OCI-LY1 (cell line): ENCODE measurements around the gene HEATR1.
"Not testable (repeated sequence)": the region's sequence is repeated elsewhere in the genome, so short reads cannot be mapped to it uniquely, and the experiment has no call there.

Experiments used
- H2AFZ ChIP-seq: fragments of 200-600 bp; sonication (generic), shearing (Covaris generic); 2 replicates; pipeline ENCODE4 v1.6.0; 2014; ENCODE audit warnings: antibody characterized with exemption, mild to moderate bottlenecking, low read length
- H3F3A ChIP-seq: fragments of 200-600 bp; sonication (generic), shearing (Covaris generic); 2 replicates; pipeline ENCODE4 v1.6.0; 2014; ENCODE audit warnings: mild to moderate bottlenecking, antibody characterized with exemption, low read length, moderate library complexity; ENCODE audit not compliant: insufficient read depth
- H3K27ac ChIP-seq: fragments of 200-600 bp; sonication (generic); 2 replicates; pipeline ENCODE4 v1.5.1; 2014; ENCODE audit warnings: low read length, mixed run types, mild to moderate bottlenecking, low read depth; ENCODE audit not compliant: poor library complexity, severe bottlenecking
- H3K27me3 ChIP-seq: fragments of 200-600 bp; sonication (generic); 2 replicates; pipeline ENCODE4 v1.6.0; 2014; ENCODE audit warnings: antibody characterized with exemption, mild to moderate bottlenecking, low read length, moderate library complexity; ENCODE audit not compliant: insufficient read depth
- H3K36me3 ChIP-seq: fragments of 200-600 bp; sonication (generic); 2 replicates; pipeline ENCODE4 v1.6.1; 2014; ENCODE audit warnings: mild to moderate bottlenecking, antibody characterized with exemption, low read length, moderate library complexity, mixed read lengths; ENCODE audit not compliant: insufficient read depth
- H3K4me1 ChIP-seq: fragments of 200-600 bp; sonication (generic); 2 replicates; pipeline ENCODE4 v1.5.1; 2014; ENCODE audit warnings: mild to moderate bottlenecking, low read length, moderate library complexity; ENCODE audit not compliant: insufficient read depth, severe bottlenecking
- H3K4me2 ChIP-seq: fragments of 200-600 bp; sonication (generic), shearing (Covaris generic); 2 replicates; pipeline ENCODE4 v1.6.1; 2014; ENCODE audit warnings: low read length
- H3K4me3 ChIP-seq: fragments of 200-600 bp; sonication (generic); 2 replicates; pipeline ENCODE4 v1.5.1; 2014; ENCODE audit warnings: low read length, low read depth, mild to moderate bottlenecking, mixed read lengths; ENCODE audit not compliant: poor library complexity, severe bottlenecking
- H3K79me2 ChIP-seq: fragments of 200-600 bp; shearing (Covaris generic); 2 replicates; pipeline ENCODE4 v1.6.1; 2016; ENCODE audit warnings: mixed run types, low read length, mixed read lengths; ENCODE audit not compliant: insufficient read depth
- H3K9ac ChIP-seq: fragments of 200-600 bp; sonication (generic), shearing (Covaris generic); 2 replicates; pipeline ENCODE4 v1.6.1; 2014; ENCODE audit warnings: mild to moderate bottlenecking, low read length, mixed read lengths
- H3K9me2 ChIP-seq: fragments of 200-600 bp; sonication (generic), shearing (Covaris generic); 2 replicates; pipeline ENCODE4 v1.6.1; 2014; ENCODE audit warnings: low read depth, mild to moderate bottlenecking, low read length, mixed read lengths
- H3K9me3 ChIP-seq: fragments of 200-600 bp; shearing (Covaris generic); 2 replicates; pipeline ENCODE4 v1.6.1; 2014; ENCODE audit warnings: low read length, mixed read lengths
- H4K20me1 ChIP-seq: fragments of 200-600 bp; sonication (generic), shearing (Covaris generic); 2 replicates; pipeline ENCODE4 v1.6.0; 2016; ENCODE audit warnings: mild to moderate bottlenecking, low read length; ENCODE audit not compliant: insufficient read depth
- EZH2 ChIP-seq: fragments of 200-600 bp; sonication (generic), shearing (Covaris generic); IDR thresholded peaks from 2 replicates; pipeline ENCODE4 v1.8.0; 2017; ENCODE audit warnings: borderline replicate concordance, mixed run types, mild to moderate bottlenecking, antibody characterized with exemption, low read length, moderate library complexity, mixed read lengths
- TF ChIP-seq, protein P1 (sequence below): fragments of 200-600 bp; sonication (generic), shearing (Covaris generic); IDR thresholded peaks from 2 replicates; pipeline ENCODE4 v1.5.1; 2017; ENCODE audit warnings: mild to moderate bottlenecking, antibody characterized with exemption, low read length, moderate library complexity, mixed read lengths

HEATR1 gene

GRCh38 chr1:236509203-236509602, 95.1 kb downstream of the HEATR1 start:
- no peak overlapping the region for H3K4me3 ChIP-seq
- H4K20me1 ChIP-seq, result no peaks in the 10 kb centered on the region
- H3K4me1 ChIP-seq, result no peaks in the 10 kb centered on the region
- H3K9me2 ChIP-seq, result no peaks in the 10 kb centered on the region
- TF ChIP-seq, protein P1, sequence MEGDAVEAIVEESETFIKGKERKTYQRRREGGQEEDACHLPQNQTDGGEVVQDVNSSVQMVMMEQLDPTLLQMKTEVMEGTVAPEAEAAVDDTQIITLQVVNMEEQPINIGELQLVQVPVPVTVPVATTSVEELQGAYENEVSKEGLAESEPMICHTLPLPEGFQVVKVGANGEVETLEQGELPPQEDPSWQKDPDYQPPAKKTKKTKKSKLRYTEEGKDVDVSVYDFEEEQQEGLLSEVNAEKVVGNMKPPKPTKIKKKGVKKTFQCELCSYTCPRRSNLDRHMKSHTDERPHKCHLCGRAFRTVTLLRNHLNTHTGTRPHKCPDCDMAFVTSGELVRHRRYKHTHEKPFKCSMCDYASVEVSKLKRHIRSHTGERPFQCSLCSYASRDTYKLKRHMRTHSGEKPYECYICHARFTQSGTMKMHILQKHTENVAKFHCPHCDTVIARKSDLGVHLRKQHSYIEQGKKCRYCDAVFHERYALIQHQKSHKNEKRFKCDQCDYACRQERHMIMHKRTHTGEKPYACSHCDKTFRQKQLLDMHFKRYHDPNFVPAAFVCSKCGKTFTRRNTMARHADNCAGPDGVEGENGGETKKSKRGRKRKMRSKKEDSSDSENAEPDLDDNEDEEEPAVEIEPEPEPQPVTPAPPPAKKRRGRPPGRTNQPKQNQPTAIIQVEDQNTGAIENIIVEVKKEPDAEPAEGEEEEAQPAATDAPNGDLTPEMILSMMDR, result no peak
- TF ChIP-seq EZH2, result no peak
- no peaks in the 10 kb centered on the region for H3K9me3 ChIP-seq
- H3K27ac ChIP-seq, result no peak overlapping the region
- no peaks in the 10 kb centered on the region for H3K36me3 ChIP-seq
- no peak overlapping the region for H3K9ac ChIP-seq
- no peak overlapping the region for H2AFZ ChIP-seq
- H3K27me3 ChIP-seq, result no peaks in the 10 kb centered on the region
- H3F3A ChIP-seq, result no peaks in the 10 kb centered on the region
- no peak overlapping the region for H3K4me2 ChIP-seq
- H3K79me2 ChIP-seq, result no peaks in the 10 kb centered on the region

DNA sequence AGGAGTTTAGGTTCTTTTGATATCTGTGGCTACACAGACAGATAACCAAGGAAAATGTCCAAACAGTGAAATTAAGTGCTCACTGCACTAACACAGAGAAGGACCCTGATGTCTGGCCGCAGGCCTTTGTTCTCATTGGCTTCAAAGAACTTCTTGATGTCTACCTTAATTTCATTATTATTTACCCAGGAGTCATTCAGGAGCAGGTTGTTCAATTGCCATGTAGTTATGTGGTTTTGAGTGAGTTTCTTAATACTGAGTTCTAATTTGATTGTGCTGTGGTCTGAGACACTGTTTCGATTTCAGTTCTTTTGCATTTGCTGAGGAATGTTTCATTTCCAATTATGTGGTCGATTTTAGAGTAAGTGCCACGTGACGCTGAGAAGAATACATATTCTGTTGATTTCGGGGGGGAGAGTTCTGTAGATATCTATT, 95.7 kb downstream of the HEATR1 start:
- no peaks in the 10 kb centered on the region for H3K9me3 ChIP-seq
- H3K4me3 ChIP-seq, result no peak overlapping the region
- no peaks in the 10 kb centered on the region for H3K27me3 ChIP-seq
- TF ChIP-seq, protein P1, result no peak
- no peak for TF ChIP-seq EZH2
- no peaks in the 10 kb centered on the region for H4K20me1 ChIP-seq
- no peaks in the 10 kb centered on the region for H3K4me1 ChIP-seq
- H3K9me2 ChIP-seq, result no peaks in the 10 kb centered on the region
- no peak overlapping the region for H3K9ac ChIP-seq
- no peaks in the 10 kb centered on the region for H3K36me3 ChIP-seq
- H3K4me2 ChIP-seq, result no peak overlapping the region
- H3F3A ChIP-seq, result no peaks in the 10 kb centered on the region
- H3K27ac ChIP-seq, result no peak overlapping the region
- H3K79me2 ChIP-seq, result no peaks in the 10 kb centered on the region
- no peak overlapping the region for H2AFZ ChIP-seq

DNA sequence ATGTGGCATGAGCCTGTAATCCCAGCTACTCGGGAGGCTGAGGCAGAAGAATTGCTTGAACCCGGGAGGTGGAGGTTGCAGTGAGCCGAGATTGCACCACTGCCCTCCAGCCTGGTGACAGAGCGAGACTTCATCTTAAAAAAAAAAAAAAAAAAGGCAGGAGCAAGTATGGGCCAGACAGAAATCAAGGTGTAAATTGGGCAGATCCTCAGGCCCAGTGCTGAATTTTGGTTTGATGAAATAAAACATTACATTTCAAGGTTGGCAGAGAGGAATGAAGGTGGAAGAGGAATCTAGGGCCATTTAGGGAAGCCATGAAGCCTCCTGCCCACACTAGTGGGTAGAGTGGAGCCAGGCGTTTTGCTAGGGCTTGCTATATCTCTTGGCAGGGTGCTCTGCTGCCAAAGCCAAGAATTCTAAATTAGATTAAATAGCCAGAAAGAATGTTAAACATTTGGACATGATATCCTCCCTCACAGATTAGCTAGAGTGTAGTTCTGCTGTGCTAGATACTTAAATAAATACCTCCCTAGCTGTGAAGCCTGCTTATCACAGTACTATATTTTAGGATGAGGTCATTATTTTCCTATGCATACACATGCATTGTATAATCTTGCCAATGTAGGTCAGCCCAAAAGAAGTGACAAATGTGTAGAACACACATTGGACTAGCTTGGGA, 97.2 kb downstream of the HEATR1 start:
- no peak overlapping the region for H3K4me3 ChIP-seq
- no peaks in the 10 kb centered on the region for H3K27me3 ChIP-seq
- H3K9me3 ChIP-seq, result no peaks in the 10 kb centered on the region
- no peaks in the 10 kb centered on the region for H4K20me1 ChIP-seq
- TF ChIP-seq, protein P1, result no peak
- TF ChIP-seq EZH2, result no peak
- H3K9ac ChIP-seq, result no peak overlapping the region
- H3K4me1 ChIP-seq, result no peaks in the 10 kb centered on the region
- no peak overlapping the region for H2AFZ ChIP-seq
- no peak overlapping the region for H3K4me2 ChIP-seq
- no peaks in the 10 kb centered on the region for H3K9me2 ChIP-seq
- H3F3A ChIP-seq, result no peaks in the 10 kb centered on the region
- no peaks in the 10 kb centered on the region for H3K36me3 ChIP-seq
- no peaks in the 10 kb centered on the region for H3K79me2 ChIP-seq
- no peak overlapping the region for H3K27ac ChIP-seq

GRCh38 chr1:236504338-236504737, 100.0 kb downstream of the HEATR1 start:
- H4K20me1 ChIP-seq, H3K9me2 ChIP-seq, H3K9ac ChIP-seq, H2AFZ ChIP-seq, H3K4me1 ChIP-seq, H3K36me3 ChIP-seq, H3F3A ChIP-seq, H3K27ac ChIP-seq, H3K27me3 ChIP-seq, H3K4me3 ChIP-seq, H3K4me2 ChIP-seq, H3K9me3 ChIP-seq, H3K79me2 ChIP-seq: not testable (repeated sequence)
